GM21576 (cell line): ENCODE measurements around the gene CMTM1.

Source experiments
- ATAC-seq: cut with Tn5 transposase; IDR thresholded peaks from one replicate; pipeline ENCODE4 v1.9.1; 2021; ENCODE audit warnings: mild to moderate bottlenecking, moderate library complexity; ENCODE audit not compliant: unreplicated experiment

Gene CMTM1

GRCh38 chr16:66566051-66566901 is at the start of gene CMTM1:
Gene CMTM1, plus strand, starts transcription at chr16:66566439. Its CDS starts 75 bp downstream, at chr16:66566514.
- no peak for ATAC-seq

- no peak for ATAC-seq
Observed at GRCh38 chr16:66516509-66516807, 49.8 kb upstream of the CMTM1 start.

- ATAC-seq, result peak; percentile 96
Observed at GRCh38 chr16:66516808-66517585, 49.2 kb upstream of the CMTM1 start.

- no peak for ATAC-seq
Observed at GRCh38 chr16:66517586-66518263, 48.5 kb upstream of the CMTM1 start.

- ATAC-seq, result no peak
Observed at GRCh38 chr16:66519482-66520373, 46.5 kb upstream of the CMTM1 start.

- no peak for ATAC-seq
Observed at GRCh38 chr16:66520406-66521170, 45.7 kb upstream of the CMTM1 start.

GRCh38 chr16:66521252-66521713 is 45.0 kb upstream of the CMTM1 start:
- ATAC-seq, result no peak

- ATAC-seq, result peak; percentile 59
Observed at GRCh38 chr16:66521951-66522771, 44.1 kb upstream of the CMTM1 start.

GRCh38 chr16:66522816-66523590 is 43.2 kb upstream of the CMTM1 start:
- no peak for ATAC-seq

- peak; percentile 39 for ATAC-seq
Observed at GRCh38 chr16:66523861-66524354, 42.3 kb upstream of the CMTM1 start.

GRCh38 chr16:66524601-66525164 is 41.6 kb upstream of the CMTM1 start:
- ATAC-seq, result peak; percentile 61

- no peak for ATAC-seq
Observed at GRCh38 chr16:66525396-66526180, 40.7 kb upstream of the CMTM1 start.

GRCh38 chr16:66528294-66528693 is 37.9 kb upstream of the CMTM1 start:
- ATAC-seq, result no peak

GRCh38 chr16:66529475-66529874 is 36.8 kb upstream of the CMTM1 start:
- no peak for ATAC-seq

GRCh38 chr16:66534376-66534799 is 31.9 kb upstream of the CMTM1 start:
- ATAC-seq, result no peak

- ATAC-seq, result no peak
Observed at GRCh38 chr16:66536525-66536924, 29.7 kb upstream of the CMTM1 start.

- no peak for ATAC-seq
Observed at GRCh38 chr16:66537236-66537635, 29.0 kb upstream of the CMTM1 start.
